Mammary epithelial cell (primary cell): Measurements from ENCODE around the gene NKIRAS1.

ENCODE experiments used
- EZH2 ChIP-seq: IDR thresholded peaks from 2 replicates; pipeline ENCODE4 v1.6.1; 2012; ENCODE audit warnings: low read length, inconsistent platforms, borderline replicate concordance
- TF ChIP-seq, protein P1 (sequence below), 2 donors: IDR thresholded peaks in 1 of 2; conservative IDR thresholded peaks in 1 of 2; 2 replicates each; pipeline ENCODE4 v1.5.1; 2011 to 2012; ENCODE audit warnings: inconsistent platforms in 2 of 2, low read length in 2 of 2, mild to moderate bottlenecking in 2 of 2, control low read depth in 1 of 2, low read depth in 1 of 2; ENCODE audit not compliant: insufficient read depth in 1 of 2; ENCODE audit errors: extremely low read depth in 1 of 2

DNA sequence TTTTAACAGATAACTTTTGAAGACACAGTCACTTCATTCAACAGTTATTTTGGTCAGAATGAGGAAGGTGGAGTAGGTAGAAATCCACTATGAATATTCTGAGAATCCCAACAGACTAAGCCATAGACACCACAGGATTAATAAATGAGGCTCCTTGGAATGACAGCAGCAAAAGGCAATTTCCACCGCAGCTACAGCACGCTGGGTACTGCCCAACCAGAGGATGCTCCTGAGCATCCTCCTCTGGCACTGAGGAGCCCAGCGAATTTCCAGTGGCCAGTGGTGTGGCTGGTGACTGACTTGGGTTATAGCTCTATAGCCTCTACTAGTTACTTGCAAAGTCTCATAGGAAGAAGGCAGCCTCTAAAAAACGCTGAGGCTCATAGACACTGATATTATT lies 24.6 kb upstream of the NKIRAS1 start:
- TF ChIP-seq, protein P1, sequence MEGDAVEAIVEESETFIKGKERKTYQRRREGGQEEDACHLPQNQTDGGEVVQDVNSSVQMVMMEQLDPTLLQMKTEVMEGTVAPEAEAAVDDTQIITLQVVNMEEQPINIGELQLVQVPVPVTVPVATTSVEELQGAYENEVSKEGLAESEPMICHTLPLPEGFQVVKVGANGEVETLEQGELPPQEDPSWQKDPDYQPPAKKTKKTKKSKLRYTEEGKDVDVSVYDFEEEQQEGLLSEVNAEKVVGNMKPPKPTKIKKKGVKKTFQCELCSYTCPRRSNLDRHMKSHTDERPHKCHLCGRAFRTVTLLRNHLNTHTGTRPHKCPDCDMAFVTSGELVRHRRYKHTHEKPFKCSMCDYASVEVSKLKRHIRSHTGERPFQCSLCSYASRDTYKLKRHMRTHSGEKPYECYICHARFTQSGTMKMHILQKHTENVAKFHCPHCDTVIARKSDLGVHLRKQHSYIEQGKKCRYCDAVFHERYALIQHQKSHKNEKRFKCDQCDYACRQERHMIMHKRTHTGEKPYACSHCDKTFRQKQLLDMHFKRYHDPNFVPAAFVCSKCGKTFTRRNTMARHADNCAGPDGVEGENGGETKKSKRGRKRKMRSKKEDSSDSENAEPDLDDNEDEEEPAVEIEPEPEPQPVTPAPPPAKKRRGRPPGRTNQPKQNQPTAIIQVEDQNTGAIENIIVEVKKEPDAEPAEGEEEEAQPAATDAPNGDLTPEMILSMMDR (conservative IDR thresholded peaks at IDR 0.05 in 1 of 2, IDR thresholded peaks at IDR 0.05 in 1 of 2; ENCODE audit: extremely low read depth in 1 of 2, insufficient read depth in 1 of 2, low read depth in 1 of 2, low read length in 2 of 2) = no peak
- TF ChIP-seq EZH2 = no peak
